Transverse colon (tissue), 4 donors: ENCODE measurements around the gene HRK.

ENCODE experiments used
- EP300 ChIP-seq: sonication (generic); formaldehyde crosslinking; IDR thresholded peaks from one replicate; pipeline ENCODE4 v1.6.1; 2017; ENCODE audit warnings: antibody characterized with exemption, low read depth
- POLR2A ChIP-seq: fragments of 450-650 bp; IDR thresholded peaks from one replicate; pipeline ENCODE4 v1.6.1; 2016; ENCODE audit warnings: antibody characterized with exemption, mild to moderate bottlenecking, moderate library complexity
- POLR2AphosphoS5 ChIP-seq, 3 donors: sonication (generic); formaldehyde crosslinking; IDR thresholded peaks; one replicate each; pipeline ENCODE4 v1.6.1; 2016; ENCODE audit warnings: antibody characterized with exemption in 3 of 3
- TF ChIP-seq, protein P1 (sequence below), 5 experiments: fragments of 200-600 bp in 3 of 5; fragments of 450-650 bp in 2 of 5; sonication (generic) in 3 of 5; IDR thresholded peaks; 1 replicate in 2 of 5; 2 replicates in 3 of 5; pipeline ENCODE4 v1.5.1; 2016 to 2017; ENCODE audit warnings: antibody characterized with exemption in 5 of 5, inconsistent platforms in 3 of 5, mild to moderate bottlenecking in 2 of 5, moderate library complexity in 1 of 5

DNA sequence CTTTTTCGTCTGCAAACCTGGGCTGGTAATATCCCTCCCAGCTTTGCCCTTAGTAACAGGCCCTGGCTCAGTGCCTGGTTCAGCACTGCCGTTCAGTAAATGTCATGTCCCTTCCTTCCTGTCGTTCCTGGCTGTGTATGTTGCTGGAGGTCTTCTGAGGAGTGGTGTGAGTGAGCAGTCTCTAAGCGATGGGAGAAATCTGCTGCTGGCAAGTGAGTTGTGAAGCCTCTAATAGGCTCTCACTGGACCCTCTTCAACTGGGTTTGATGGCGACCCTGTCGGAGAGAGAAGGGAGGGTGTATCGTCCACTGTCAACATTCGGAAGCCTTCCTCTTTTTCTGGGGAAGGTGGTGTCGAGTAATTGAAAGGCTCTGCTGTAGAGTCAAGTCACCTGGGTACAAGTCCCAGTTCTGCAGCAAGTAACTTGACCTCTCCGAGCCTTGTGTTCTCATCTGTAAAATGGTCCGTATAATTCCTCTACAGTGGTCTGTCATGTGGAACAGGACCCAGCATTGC is 62.8 kb downstream of the HRK start:
- no peak for TF ChIP-seq POLR2AphosphoS5 (IDR thresholded peaks at IDR 0.05)
- TF ChIP-seq, protein P1, sequence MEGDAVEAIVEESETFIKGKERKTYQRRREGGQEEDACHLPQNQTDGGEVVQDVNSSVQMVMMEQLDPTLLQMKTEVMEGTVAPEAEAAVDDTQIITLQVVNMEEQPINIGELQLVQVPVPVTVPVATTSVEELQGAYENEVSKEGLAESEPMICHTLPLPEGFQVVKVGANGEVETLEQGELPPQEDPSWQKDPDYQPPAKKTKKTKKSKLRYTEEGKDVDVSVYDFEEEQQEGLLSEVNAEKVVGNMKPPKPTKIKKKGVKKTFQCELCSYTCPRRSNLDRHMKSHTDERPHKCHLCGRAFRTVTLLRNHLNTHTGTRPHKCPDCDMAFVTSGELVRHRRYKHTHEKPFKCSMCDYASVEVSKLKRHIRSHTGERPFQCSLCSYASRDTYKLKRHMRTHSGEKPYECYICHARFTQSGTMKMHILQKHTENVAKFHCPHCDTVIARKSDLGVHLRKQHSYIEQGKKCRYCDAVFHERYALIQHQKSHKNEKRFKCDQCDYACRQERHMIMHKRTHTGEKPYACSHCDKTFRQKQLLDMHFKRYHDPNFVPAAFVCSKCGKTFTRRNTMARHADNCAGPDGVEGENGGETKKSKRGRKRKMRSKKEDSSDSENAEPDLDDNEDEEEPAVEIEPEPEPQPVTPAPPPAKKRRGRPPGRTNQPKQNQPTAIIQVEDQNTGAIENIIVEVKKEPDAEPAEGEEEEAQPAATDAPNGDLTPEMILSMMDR (IDR thresholded peaks at IDR 0.05): no peak
- TF ChIP-seq POLR2A: no peak
- TF ChIP-seq EP300: no peak
